Activated CD8-positive, alpha-beta memory T cell treated with anti-CD3 and anti-CD28 coated beads for 36 hours (primary cell): ENCODE data around the gene NREP. TPM values are rescaled to one million over a fixed set of nuclear protein-coding genes. Genes with fewer than 3 reads are reported as not detected.

Source experiments
- CTCF ChIA-PET: fragments of 350-600 bp; sonication (Branson Sonifier 250); formaldehyde crosslinking; loops from one replicate; lab custom pipeline; 2021; ENCODE audit warnings: antibody characterized with exemption; lab: Charles Lee
- POLR2A ChIA-PET: fragments of 350-600 bp; sonication (Branson Sonifier 250); formaldehyde crosslinking; loops from one replicate; lab custom pipeline; 2021; ENCODE audit warnings: antibody characterized with exemption; lab: Charles Lee
- total RNA-seq, 2 experiments: library from RNA; stranded (reverse); gene quantifications; one replicate each; pipeline ENCODE4 v1.2.3, GENCODE V29; 2021

The NREP gene
- total RNA-seq, 2 experiments from 2014 or later: 7.0 to 7.7 TPM

DNA sequence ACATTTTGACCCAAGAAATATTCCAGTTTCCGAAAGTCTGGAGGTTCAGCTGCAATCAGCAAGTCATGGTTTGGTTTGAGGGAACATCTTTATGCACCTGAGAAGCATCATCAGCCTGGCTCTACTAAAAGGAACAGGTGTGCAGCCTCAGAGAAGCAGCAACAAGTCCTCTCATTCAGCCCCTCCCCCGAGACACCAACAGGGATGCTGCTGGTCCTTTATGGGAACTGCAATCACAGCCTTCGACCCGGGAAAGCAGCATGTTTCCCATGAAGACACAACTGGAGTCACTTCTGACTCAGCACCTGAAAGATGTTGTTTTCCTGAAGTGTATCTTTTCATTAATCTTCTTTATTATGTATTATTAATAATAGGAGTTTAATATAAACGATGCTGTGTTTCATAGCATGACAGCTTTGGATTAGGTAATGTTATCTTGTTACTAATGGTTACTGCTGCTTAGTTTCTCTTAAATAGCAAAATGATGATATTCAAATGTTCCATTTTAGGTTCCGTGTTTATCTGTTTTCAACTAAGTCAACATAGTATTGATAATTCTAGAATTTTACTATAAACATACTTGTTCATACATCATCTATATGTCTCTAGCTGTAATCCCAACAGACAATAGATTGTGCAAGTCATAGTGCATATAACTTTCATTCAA, 15.6 kb upstream of the NREP start:
- CTCF ChIA-PET: interaction anchor here (0.8 kb wide), 1 partner anchor 90 kb away, joined by 3 read pairs; no protein-coding TSS in a partner anchor
- POLR2A ChIA-PET: no interaction called here

GRCh38 chr5:111769541-111769940, 12.5 kb upstream of the NREP start:
- ChIA-PET POLR2A (no interaction called here), CTCF (no interaction called here)

- ChIA-PET POLR2A (no interaction called here), CTCF (no interaction called here)
Measured at GRCh38 chr5:111765613-111766571, 8.9 kb upstream of the NREP start.

DNA sequence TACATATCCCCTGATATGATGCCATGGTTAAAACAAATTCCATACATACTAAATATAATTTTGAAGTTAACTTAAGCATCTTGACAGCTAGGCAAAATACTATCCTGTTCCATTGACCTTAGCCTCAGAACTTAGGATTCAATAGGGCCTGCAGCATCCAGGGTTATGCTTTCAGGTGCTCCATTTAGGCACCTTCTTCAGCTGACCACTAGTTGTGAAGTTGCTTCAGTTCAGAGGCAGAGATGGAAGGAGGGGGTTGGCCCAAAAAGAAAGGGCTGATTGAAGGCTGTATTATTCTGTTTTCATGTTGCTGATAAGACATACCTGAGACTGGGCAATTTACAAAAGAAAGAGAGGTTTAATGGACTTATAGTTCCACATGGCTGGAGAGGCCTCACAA, 7.0 kb upstream of the NREP start:
- ChIA-PET POLR2A (no interaction called here), CTCF (no interaction called here)

DNA sequence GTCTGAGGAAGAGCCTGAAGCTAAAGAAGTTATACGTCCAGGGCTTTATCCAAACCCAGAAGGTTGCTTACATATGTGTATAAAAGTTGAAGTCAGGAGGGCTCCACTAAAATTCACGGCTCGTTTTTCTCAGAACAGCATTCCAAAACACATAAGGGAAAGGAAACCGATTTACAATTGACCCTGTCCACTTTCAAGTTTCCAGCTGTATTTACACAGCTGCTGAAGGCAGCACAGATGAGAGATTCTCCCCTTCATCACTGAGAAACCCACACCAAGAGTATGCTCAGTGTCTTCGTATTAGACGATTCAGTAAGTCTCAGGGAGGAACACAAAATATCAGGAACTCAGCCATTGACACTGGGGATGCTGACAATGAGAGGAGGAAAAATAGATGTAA, 5.9 kb upstream of the NREP start:
- POLR2A ChIA-PET: no interaction called here
- CTCF ChIA-PET: no interaction called here

GRCh38 chr5:111758284-111758628, 1.3 kb upstream of the NREP start:
- ChIA-PET POLR2A (no interaction called here), CTCF (no interaction called here)

DNA sequence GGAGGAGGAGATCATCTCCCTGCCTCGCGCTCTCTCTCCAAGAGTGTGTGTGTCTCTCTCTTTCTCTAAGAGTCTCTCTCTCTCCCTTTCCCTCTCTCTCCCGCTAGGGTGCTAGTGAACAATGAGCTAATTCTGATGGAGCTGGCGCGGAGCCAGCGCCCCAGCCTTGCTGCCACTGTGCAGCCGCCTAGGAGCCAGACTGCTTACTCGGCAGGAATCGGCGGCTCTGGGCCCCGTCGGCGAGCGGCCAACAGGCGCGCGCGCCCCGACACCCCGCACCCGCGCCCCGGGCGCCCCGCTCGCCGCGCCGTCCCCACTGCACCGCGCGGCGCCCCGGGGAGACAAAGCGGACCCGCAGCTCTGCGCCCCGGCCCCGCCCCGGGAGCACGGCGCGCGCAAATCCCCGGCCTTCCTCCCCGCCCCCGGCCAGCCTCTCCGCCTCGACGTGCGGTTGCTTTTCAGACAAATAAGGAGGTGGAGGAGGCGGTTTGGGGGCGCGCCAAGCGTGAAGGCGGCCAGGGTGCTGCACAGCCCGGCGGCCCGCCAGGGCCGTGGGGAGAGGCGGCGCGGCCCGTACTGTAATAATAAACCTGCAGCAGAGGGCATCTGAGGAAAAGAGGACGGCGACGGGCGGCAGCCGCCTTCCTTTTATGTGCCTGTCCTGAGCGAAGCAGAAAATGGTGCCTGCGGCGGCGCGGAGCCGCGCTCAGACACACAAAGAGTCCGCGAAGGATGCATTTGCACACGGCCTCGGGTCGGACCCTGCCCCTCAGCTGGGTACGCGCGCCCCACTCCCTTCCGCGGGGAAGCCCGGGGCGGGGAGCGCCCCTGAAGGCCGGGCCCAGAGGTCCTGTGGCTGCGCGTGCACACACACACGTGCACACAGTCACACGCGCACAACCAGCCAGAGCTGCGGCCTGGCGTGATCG, 625 bp upstream of the NREP start:
- ChIA-PET CTCF (interaction anchor here (0.8 kb wide), 1 partner anchor 30 kb away, joined by 3 read pairs; no protein-coding TSS in a partner anchor), POLR2A (no interaction called here)

GRCh38 chr5:111755942-111756381, 1.0 kb downstream of the NREP start:
- ChIA-PET CTCF (no interaction called here), POLR2A (no interaction called here)

GRCh38 chr5:111755345-111755941, 1.6 kb downstream of the NREP start:
- POLR2A ChIA-PET: no interaction called here
- CTCF ChIA-PET: no interaction called here

DNA sequence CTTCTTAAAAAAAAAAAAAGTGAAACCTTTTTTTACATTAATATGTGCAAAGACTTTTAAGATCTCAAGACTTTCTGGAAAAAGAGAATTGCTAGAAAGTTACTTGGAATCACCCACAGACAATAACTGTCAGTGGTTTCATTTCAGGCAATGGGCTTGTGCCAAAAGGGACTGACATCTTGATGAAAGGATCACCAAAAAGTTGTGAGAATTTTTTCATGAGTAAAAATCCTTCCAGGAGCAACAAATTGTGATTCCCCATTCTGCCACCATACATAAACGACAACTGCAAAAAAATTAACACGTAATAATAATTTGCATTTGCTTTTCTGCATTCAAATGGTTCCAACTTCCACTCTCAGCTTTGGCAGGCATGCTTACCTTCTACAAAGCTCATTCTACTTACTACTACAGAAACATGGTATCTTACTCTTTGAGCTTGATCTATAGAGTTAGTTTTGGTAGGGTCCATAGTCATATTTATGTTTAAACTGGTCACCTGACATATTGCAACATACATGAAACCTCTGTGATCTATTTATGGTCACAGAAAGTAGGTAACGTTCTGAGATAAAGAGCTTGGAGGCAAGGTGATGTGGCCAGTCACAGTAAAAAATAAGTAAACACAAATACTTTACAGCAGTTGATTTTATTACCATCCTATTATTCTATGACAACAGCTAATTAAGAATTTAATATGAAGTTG, 3.0 kb downstream of the NREP start:
- ChIA-PET CTCF (no interaction called here), POLR2A (no interaction called here)

- ChIA-PET CTCF (no interaction called here), POLR2A (no interaction called here)
Measured at GRCh38 chr5:111752426-111752965, 4.5 kb downstream of the NREP start.

- ChIA-PET POLR2A (no interaction called here), CTCF (no interaction called here)
Measured at GRCh38 chr5:111749303-111750026, 7.5 kb downstream of the NREP start.

- CTCF ChIA-PET: no interaction called here
Measured at GRCh38 chr5:111748304-111748763, 8.7 kb downstream of the NREP start.

GRCh38 chr5:111747337-111747736, 9.7 kb downstream of the NREP start:
- POLR2A ChIA-PET: no interaction called here
- CTCF ChIA-PET: no interaction called here

More at GRCh38 chr5:111748304-111748763, 8.7 kb downstream of the NREP start:
- POLR2A ChIA-PET: no interaction called here

DNA sequence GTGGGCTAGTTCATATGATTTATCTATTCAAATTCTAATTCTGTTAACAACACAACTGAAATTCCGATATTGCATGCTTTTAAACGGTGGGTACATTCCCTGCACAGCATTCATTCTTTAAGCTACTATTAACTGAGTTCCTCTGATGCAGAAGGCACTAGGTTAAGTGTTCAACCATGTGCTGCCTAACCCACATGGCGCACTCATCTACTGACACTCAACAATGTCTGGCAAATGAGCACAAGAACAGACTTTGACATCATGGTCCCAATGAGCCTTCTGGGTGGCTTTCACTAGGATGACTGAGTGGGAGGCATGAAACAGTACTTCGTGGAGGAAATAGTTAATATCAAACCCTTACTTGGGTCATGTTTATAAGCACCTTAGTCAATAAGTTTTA, 10.2 kb downstream of the NREP start:
- POLR2A ChIA-PET: no interaction called here

DNA sequence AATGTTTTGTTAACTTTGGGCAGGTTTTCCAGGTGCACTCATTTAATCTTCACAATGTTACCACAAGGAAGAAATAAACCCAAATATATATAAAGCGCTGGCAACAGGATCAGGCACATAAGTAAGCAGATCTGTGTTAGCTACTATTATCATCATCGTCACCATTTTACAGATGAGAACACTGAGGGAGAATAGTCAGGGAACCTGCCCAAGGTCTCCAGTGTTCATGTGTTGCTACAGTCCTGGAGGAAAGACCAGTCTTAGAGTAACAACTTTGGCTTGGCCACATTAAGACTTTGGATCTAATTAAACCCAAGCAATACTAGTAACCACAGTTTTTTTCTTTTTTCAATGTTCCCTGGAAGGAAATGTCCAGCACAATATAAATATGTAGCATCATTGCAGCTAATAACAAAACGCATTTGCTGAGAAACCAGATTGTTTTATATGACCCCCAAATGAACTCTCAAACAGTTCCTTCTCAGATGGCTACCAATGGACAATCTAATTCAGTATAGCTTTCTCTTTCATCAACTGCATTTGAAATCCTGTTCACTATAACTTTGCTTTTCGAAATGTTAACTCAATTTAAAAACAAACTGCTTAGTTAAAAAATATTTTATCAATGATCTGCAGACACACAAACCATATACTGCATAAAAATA, 11.8 kb downstream of the NREP start:
- ChIA-PET POLR2A (no interaction called here), CTCF (no interaction called here)

More for the DNA sequence above, 10.2 kb downstream of the NREP start:
- CTCF ChIA-PET: no interaction called here

GRCh38 chr5:111744455-111744854, 12.5 kb downstream of the NREP start:
- POLR2A ChIA-PET: no interaction called here
- CTCF ChIA-PET: no interaction called here
